ENCODE results near the gene ATP6V0D1.

ATP6V0D1 gene

DNA sequence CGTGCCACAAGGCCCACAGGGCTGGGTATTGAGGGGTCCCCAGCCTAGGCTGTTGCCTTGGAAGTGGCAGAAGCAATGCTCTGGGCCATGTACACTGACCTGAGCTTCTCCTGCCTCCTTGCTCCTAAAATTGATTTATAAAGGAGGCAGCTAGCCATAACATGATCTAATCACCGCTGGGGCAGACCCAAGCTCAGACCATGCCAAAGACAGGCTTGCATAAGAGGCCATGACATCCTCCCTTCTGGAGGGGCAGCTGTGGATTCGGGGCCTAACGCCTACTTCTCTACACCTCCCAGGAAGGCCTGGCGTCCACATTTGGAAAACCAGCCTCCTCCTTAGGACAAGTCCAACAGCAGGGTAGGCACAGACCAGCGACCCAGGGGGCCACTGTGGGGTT is 37.7 kb downstream of the ATP6V0D1 start:
- no peak for FAIRE-seq

DNA sequence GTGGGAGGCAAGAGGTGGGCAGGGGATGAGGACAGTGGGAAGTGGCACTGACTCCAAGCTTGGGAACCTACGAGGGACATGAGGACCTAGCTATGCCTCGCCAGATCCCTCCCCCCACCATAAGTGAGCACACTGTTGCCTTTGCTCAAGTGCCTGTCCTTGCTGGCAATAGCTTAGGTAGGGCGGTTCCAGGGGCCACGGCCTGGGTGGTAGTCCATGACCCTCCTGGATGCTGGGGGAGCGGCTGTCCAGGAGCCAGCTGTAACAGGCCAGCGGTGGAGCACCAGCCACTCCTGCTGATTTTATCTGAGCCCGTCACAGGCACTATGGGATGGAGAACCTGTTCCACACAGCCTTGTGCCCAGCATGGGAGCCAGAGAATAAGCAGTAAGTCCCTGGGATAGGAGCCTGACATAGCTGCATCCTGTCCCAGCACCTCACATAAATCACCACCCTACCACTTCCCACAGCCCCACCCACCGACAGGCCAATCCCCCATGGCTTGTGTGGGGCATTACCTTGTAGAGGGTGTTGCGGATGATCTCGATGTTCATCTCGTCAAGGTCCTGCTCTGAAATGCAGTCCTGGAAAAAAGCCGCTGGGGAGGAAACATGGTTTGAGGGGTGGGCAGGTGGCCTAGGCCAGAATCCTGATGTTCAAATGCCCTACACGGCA is 38.2 kb downstream of the ATP6V0D1 start:
- no peak for FAIRE-seq

DNA sequence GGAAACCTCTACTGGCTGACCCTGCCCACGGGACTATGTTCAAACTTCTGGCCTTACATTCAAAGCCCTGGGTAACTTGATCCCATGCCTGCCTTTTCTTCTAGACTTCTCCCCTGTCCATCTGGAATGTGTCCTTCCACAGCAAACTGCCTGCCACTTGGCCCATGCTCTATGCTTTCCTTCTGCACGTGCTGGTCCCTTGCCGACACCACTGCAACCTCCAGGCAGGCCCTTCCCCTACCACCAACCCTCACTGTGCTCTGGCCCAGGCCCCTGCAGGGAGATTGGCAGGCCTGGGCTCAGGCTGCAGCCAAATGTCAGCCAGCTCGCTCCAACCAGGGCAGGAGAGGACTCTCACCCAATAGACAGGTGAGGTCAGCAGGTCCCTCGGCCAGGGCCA is 39.0 kb downstream of the ATP6V0D1 start:
- no peak for FAIRE-seq

DNA sequence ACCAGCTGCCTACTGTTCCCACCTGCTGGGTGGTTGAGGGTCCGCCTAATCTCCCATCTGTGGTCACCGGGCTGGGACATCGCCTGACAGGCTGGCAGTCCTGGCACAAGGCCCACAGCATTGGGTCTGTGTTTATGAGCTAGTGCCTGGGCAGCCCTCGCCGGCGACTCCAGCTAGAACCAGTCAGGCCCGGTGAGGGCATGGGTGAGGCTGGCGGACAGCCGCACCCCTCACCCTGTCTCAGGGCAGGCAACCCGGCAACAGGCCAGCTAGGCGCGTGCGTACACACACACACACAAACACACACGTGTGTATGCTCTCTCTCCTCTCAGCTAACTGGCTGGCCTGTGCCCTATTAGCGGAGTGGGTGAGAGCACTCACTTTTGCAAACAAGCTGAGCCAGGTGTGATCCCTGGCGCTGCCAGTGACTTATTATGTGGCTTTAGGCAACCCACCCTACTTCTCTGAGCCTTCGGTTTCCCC is 39.6 kb downstream of the ATP6V0D1 start:
- FAIRE-seq, result no peak

DNA sequence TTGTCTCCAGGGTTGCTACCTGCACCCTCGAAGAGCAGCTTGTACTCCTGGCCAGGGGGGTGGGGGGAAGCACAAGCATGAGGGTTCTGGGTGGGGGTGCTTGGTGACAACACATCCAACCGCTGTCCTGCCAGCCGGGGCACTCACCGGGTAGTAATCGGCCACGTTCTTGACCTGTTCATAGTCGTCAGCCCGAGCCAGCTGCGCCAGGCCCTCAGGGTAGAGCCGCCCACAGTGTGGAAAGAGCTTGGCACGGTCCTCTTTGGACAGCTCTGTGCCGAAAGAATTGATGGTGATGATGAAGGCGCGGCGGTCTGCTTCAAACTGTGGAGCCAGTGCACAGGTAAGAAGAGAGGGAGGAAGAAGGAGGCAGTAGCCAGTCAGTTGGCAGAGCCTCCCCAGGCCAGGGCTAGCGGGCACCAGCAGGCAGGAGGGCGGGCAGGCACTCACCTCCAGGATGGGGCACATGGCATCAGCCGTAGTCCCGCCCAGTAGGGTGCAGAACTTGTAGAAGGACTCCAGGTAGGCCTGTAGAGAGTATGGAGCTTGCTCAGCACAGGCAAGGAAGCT is 42.0 kb downstream of the ATP6V0D1 start:
- FAIRE-seq, result no peak

DNA sequence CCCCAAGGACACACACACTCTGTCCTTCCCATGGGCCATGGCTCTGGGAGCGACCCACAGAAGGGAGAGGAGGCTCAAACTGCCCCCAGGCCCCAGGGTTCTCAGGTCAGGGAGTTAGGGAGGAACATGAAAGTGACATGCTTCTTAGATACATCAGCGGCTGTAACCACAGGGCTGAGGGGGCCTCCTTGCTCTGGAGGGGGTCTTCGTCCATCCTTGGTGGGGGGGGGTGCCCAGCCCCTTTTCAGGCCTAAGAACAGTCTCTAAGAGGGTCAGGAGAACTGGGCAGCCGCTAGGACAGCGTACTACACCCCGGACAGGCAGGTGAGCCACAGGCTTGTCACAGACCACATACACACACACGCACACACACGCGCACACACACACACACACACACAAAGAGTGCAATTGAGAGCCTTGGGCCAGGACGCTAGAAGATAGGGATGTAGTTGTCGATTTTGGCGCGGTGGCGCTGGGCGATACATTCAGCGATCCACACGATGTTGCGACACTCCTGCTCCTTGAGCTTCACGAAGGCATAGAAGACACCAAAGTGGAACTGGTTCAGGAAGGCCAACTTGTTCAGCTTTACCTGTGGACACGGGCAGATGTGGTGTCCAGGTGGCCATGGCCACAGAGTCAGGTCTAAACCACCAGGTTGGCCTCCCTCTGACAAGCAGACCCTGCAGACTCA is 42.7 kb downstream of the ATP6V0D1 start:
- FAIRE-seq, result no peak

DNA sequence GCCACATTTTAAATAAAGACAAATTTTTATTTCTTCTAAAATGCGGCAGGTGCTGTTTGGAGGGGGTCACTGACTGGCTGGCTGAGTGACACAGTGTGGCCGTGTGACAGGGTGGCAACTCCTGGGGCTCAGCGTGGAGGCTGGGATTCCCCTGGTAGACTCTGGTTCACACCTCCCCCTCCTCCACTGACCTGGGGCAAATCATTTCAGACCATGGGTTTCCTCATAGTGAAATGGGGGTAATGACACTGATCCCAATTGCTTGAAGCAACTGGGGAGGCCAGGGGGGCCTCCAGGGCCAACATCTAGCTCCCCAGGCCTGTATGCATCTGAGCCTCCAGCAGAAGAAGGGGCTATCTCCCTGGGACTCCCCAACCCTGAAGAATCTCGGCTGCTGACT is 43.4 kb downstream of the ATP6V0D1 start:
- FAIRE-seq, result no peak

DNA sequence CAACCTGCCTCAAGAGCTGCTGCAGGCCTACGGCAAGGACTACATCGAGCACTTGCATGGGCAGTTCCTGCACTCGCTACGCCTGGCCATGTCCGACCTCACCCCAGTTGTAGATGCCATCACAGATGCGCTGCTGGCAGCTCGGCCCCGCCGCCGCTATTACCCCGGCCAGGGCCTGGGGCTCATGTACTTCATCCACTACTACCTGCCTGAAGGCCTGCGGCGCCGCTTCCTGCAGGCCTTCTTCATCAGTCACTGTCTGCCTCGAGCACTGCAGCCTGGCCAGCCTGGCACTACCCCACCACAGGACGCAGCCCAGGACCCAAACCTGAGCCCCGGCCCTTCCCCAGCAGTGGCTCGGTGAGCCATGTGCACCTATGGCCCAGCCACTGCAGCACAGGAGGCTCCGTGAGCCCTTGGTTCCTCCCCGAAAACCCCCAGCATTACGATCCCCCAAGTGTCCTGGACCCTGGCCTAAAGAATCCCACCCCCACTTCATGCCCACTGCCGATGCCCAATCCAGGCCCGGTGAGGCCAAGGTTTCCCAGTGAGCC is 44.2 kb downstream of the ATP6V0D1 start:
- FAIRE-seq, result no peak

DNA sequence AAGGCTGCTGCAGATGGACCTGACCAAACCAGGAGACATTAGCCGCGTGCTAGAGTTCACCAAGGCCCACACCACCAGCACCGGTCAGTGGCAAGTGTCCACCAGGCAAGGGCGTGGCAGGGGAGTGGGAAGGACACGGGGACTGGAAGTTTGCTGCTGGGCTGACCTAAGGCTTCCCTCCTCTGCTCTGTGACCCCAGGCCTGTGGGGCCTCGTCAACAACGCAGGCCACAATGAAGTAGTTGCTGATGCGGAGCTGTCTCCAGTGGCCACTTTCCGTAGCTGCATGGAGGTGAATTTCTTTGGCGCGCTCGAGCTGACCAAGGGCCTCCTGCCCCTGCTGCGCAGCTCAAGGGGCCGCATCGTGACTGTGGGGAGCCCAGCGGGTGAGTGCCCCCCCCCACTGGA is 45.2 kb downstream of the ATP6V0D1 start:
- FAIRE-seq, result no peak

DNA sequence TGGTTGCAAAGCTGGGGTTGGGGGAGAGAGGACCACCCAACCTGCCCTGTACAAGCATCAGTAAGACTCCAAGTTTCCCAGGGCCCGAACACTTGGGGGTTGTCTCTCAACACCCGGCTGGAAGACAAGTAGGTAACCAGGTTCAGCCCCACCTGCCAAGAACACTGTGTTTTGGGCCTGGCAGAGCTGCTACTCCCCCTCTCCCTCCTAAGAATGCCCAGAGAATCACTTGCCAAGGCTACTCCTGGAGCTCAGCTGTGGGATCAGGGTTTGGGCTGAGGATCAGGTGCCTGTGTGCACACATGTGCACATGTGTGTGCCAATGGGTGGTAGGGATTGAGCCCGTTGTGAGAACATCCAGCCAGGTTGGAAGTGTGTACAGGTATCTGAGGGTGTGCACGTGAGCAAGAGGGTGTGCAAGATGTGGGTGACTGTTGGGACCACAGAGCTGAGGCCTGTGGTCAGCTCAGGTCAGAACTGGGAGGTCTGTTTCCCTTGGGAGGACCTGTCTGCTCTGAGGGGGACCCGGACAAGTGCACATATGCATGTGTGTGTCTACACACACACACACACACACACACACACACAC is 47.7 kb downstream of the ATP6V0D1 start:
- FAIRE-seq, result no peak

DNA sequence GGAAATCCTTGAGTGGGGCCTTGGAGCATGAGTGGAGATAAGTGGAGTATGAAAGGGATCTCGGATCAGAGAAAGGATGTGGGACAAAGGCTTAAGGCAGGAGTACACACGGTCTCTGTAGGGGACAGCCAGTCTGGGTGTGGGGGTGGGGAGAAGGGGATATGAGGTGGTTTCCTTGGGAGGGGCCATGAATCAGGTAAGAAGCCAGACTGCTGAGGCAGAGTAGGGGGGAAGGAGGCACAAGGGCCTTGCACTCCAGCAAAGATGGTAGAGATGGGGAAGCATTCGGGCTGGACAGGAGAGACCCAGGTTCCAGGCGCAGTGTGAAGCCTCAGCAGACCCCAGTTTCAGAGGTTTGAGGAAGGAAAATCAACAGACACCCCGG is 48.5 kb downstream of the ATP6V0D1 start:
- FAIRE-seq, result no peak

DNA sequence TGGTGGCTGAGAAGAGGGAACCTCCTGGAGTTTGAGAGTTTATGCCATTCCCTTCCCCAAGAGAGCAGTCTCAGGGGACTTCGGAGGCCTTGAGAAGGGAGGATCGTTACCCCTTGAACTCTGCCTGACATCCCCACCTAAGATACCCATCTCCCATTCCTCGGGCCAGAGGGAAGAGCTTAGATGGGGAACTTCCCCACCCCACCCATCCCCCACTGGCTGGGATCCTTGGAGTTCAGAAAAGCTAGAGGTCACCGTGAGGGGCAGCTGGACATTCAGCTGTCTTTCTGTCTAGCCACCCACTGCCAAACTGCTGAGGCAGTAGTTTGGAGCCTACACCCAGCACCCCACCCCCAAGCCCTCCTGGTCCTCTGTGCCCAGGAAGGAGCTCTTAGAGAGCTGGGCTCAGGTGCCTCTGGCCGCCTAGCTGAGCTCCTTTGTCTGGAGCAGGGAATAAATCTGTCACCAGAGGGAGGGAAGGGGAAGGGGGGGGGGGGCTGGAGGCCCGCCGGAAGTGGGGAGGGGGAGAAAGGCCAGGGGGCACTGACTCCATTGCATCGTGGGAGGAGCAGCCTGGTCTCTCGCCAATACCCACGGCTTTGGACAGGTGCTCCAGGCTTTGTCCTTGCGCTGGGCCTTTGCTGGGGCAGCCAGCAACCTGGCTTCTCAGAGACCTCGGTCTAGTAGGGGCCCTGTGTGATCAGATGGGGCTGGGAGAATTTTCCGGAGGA is 49.0 kb downstream of the ATP6V0D1 start:
- FAIRE-seq, result no peak

DNA sequence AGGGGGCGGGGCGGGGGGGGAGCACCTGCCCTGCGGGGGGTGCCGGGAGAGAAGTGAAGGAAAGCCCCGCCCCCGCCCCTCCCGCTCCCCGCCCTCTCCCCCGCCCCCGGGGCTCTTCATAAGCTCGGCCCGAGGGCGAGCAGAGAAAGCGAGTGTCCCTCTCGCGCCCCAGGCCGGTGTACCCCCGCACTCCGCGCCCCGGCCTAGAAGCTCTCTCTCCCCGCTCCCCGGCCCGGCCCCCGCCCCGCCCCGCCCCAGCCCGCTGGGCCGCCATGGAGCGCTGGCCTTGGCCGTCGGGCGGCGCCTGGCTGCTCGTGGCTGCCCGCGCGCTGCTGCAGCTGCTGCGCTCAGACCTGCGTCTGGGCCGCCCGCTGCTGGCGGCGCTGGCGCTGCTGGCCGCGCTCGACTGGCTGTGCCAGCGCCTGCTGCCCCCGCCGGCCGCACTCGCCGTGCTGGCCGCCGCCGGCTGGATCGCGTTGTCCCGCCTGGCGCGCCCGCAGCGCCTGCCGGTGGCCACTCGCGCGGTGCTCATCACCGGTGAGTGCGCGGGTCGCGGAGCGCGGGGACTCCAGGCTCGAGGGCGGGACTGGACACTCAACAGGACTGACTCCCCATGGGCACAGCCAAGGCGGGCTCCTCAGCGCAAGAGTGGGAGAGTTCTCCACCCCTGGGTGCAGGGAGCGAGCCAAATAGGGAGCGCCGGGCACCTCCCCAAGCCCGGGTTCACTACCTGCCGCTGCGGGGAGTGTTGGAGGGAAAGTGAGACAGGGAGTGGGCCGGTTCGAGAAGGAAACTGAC is 49.8 kb downstream of the ATP6V0D1 start, which contains the start of gene HSD11B2:
Gene HSD11B2 (plus strand): TSS at position 145 of the 798 bp plus-strand sequence. CDS start 128 bp downstream, at position 273.
- FAIRE-seq, result no peak

DNA sequence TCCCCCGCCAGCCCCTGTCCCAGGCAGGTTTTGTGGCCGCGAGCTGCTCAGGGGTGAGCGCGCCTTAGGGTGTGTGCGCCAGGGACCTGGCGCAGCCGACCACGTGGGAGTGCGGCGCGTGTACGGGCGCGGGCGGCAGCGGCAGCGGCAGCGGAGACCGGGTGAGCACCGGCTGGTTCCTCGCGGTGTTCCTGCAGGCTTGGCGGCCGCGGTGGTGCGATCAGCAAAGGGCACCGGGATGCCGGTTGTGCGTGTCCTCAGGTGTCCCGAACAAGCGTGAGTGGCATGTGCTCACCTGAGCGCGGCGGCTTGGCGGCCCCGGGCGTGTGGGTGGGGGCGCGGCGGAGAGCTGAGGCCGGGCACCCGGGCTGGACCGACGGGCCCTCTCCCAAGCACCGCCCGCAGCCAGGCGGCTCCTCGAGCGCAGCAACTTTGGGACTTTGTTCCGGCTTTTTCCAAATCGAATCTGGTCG is 50.4 kb downstream of the ATP6V0D1 start:
- FAIRE-seq, result no peak

DNA sequence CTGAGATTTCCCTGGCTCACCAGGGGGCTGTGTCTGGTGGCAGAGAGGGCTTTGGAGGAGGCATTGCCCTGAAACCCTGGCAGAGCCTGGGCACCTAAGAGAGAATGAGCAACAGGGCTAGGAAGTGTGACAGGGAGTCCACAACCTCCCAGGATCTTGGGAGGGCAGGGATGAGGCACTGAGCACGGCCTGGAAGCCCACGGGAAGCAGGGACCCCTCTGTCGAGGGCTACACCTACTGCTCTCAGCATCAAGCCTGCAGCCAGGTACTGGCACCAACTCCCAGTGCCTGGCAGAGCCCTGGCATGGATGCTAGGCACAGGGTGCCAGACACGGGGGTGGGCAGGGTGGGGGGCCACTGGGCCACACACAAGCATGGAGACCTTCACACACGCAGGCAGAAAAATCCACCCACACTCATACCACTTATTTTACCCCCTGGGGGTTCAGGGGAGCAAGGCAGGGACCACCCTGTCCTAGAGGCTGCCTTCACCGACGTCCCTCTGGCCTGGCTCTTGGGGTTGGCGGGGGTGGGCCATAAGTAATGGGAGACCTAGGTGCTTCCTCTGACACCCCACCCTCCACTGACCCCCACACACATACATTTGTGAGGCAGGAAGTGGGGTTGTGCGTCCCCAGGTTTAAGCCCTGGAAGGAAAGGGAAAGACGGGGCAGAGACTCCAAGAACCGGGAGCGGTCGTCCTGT is 51.0 kb downstream of the ATP6V0D1 start:
- FAIRE-seq, result no peak

DNA sequence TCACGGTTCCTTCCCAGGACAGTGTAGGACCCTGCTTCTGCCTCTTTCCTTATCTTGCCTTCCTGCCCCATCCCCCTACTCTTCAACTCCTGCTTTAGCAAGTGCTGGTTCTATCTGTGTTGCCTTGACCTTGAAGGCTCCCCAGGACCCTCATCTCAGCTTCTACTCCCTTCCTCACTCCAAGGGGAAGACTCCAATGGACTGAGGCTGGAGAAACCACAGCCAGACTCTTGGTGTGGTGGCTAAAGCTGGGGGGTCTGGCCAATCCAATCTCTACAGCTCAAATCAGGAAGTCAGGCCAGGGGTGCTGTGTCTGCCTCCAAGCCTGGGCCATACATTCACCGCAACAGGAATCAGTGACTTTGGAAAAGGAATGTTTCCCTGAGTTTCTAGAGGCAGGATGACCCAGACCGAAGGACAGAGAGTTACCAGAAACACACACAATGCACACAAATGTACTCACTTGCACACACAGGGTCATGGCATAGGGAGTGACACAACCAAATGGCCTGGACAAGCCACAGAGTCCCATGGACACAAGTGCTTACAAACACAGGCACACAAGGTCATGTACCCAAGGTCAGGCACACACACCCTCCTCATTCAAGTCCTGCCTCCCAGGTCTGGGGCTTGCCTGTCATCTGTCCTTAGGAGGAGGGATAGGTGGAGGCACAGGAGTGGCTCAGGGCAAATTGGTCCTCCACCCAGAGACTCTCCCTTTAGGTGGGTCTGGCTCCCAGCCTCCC is 51.7 kb downstream of the ATP6V0D1 start:
- no peak for FAIRE-seq

DNA sequence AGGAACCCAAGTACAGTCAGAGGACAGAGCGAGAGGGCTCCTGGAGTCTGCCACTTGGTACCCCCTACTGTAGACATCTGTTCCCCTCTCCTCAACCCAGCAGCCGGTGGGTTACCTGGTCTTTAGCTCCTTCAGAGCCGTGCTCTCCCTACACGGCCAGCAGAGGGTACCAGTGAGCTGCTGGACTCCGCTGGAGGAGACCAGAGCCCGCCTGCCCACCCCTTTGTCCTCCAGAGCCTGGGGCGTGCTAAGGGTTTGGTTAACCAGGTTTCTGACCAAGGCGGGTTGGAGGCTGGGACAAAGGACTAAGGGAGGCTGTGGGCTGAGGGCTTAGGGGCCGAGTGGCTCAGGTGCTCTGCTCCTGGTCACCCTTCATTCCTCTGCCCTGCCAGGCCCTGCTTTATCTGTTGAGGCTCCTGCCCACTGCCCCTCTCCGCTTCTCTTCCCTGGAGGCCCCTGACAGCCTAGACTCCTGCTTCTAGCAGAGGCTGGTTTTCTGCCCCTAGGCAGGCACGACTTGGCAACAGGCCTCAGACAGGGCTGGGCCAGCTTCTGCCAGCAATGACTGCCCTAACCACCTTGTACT is 52.7 kb downstream of the ATP6V0D1 start:
- FAIRE-seq, result no peak

DNA sequence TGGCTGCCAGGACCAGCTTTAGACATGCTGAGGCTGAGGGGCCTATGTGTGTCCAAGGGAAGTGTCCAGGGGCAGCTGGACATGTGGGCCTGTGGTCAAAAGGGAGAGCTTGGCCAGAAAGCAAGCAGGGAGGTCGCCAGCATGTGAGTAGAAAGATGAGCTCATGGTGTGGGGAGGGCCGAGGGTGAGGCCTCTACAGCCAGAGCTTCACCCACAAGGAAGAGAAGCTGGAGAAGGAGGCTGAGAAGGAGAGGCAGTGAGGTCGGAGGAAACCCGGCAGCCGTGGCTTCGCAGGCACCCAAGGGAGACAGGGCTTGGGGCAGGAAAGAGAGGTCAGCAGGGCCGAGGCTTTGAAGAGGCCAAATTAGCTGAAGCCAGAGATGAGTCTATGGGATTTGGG is 54.0 kb downstream of the ATP6V0D1 start:
- FAIRE-seq, result no peak

DNA sequence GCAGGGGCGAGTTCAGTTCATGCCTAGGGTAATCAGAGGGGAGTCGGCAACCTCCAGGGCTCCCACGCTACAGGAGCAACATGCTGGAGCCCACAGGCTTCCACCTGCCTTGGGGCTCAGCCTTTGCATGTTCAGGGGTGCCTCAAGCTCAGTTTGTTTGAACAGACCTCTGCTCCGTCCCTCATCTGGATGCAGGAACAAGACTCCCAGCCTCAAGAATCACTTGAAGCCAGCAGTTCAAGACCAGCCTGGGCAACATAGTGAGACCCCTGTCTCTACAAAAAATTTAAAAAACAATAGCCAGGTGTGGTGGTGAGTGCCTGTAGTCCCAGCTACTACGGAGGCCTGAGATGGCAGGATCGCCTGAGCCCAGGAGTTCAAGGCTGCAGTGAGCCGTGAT is 54.9 kb downstream of the ATP6V0D1 start:
- FAIRE-seq, result no peak

DNA sequence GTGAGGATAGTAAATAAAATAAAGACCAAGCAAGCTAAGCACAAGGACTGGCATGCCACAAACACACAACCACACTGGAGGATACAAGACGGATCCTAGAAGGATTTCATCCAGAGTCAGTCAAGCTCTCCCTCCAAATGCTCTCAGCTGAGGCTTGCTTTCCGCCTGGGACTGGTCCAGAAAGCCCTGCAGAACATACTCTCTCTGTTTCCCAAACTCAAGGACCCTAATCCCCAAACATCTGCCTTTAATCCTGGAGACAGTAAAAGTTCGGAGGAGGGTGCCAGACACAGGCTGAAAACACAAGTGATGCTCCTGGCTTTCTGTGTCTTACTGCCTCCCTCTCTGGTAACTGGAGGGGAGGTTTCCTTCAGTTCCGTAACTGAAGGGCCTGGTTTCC is 55.4 kb downstream of the ATP6V0D1 start:
- FAIRE-seq, result no peak

Measured in colon (tissue), 2 donors.